CD4-positive, alpha-beta T cell (primary cell): ENCODE measurements around the gene DOCK2. TPM values are rescaled to one million over a fixed set of nuclear protein-coding genes. Genes with fewer than 3 reads are reported as not detected.

Experiments used
- ATAC-seq: fragments of 200-7000 bp; cut with Tn5 transposase; one replicate; pipeline ENCODE4 v1.10.0; 2022; ENCODE audit warnings: mild to moderate bottlenecking; ENCODE audit not compliant: poor library complexity
- CTCF ChIA-PET: fragments of 350-600 bp; sonication (Branson Sonifier 250); formaldehyde crosslinking; loops from one replicate; lab custom pipeline; 2021; ENCODE audit warnings: antibody characterized with exemption, inconsistent platforms; lab: Charles Lee
- POLR2A ChIA-PET: fragments of 350-600 bp; sonication (Branson Sonifier 250); formaldehyde crosslinking; loops from one replicate; lab custom pipeline; 2021; ENCODE audit warnings: antibody characterized with exemption, inconsistent platforms; lab: Charles Lee
- DNase-seq, 14 experiments: peaks; one replicate each; pipeline ENCODE4 v3.0.0-alpha.2; 2013 to 2020; ENCODE audit warnings: mixed read lengths in 2 of 14
- H3K27ac ChIP-seq, 2 donors: one replicate each; pipeline versions ENCODE4 v1.5.1 to v1.7.0; 2013; ENCODE audit warnings: low read length in 2 of 2, low read depth in 1 of 2, mild to moderate bottlenecking in 1 of 2
- H3K27me3 ChIP-seq, 2 experiments: 1 replicate in 1 of 2; 2 replicates in 1 of 2; pipeline versions ENCODE4 v1.6.1 to v1.7.0; 2013; ENCODE audit warnings: low read length in 2 of 2, control low read depth in 1 of 2, mild to moderate bottlenecking in 1 of 2, moderate library complexity in 1 of 2; ENCODE audit not compliant: insufficient read depth in 2 of 2, control insufficient read depth in 1 of 2
- H3K36me3 ChIP-seq: one replicate; pipeline ENCODE4 v1.6.1; 2013; ENCODE audit warnings: low read length, control low read depth; ENCODE audit not compliant: insufficient read depth
- H3K4me1 ChIP-seq: one replicate; pipeline ENCODE4 v1.6.1; 2013; ENCODE audit warnings: low read length, control low read depth; ENCODE audit not compliant: insufficient read depth
- H3K4me3 ChIP-seq: one replicate; pipeline ENCODE4 v1.5.1; 2013; ENCODE audit warnings: mild to moderate bottlenecking, low read length, moderate library complexity
- H3K9me3 ChIP-seq, 2 experiments: 1 replicate in 1 of 2; 2 replicates in 1 of 2; pipeline versions ENCODE4 v1.6.1 to v1.7.0; 2013; ENCODE audit warnings: low read length in 2 of 2, mild to moderate bottlenecking in 2 of 2, control low read depth in 1 of 2, moderate library complexity in 1 of 2; ENCODE audit not compliant: control insufficient read depth in 1 of 2, insufficient read depth in 1 of 2
- H3K27ac Mint-ChIP-seq: one replicate; pipeline ENCODE4 v1.8.0; 2020; ENCODE audit warnings: mixed read lengths
- H3K27me3 Mint-ChIP-seq: one replicate; pipeline ENCODE4 v1.8.0; 2021; ENCODE audit warnings: mixed read lengths
- H3K36me3 Mint-ChIP-seq: one replicate; pipeline ENCODE4 v1.8.0; 2021; ENCODE audit warnings: low read depth, mixed read lengths
- H3K4me1 Mint-ChIP-seq: one replicate; pipeline ENCODE4 v1.8.0; 2021; ENCODE audit warnings: low read depth, mixed read lengths
- H3K4me3 Mint-ChIP-seq: one replicate; pipeline ENCODE4 v1.8.0; 2020; ENCODE audit warnings: mild to moderate bottlenecking, mixed read lengths
- H3K9me3 Mint-ChIP-seq: one replicate; pipeline ENCODE4 v1.8.0; 2020; ENCODE audit warnings: mixed read lengths
- CTCF ChIP-seq: fragments of 200-600 bp; IDR thresholded peaks from one replicate; pipeline ENCODE4 v1.8.0; 2022; ENCODE audit warnings: antibody characterized with exemption, mild to moderate bottlenecking
- intact Hi-C, 2 experiments: fragments of 100-400 bp; cut with DNase I in 1 of 2; cut with micrococcal nuclease in 1 of 2; formaldehyde crosslinking; loops; one replicate each; pipeline versions ENCODE4 v1.15.1 to v1.9.0; 2023 to 2025; cut with DNase I, micrococcal nuclease
- total RNA-seq, 174 experiments: library from RNA in 2 of 174; stranded (reverse) in 2 of 174; gene quantifications; one replicate each; pipeline ENCODE4 v1.2.3 and lab custom pipeline; 2021 to 2026

DOCK2 gene
- total RNA-seq, 2 experiments from 2014 or later: 220 to 229 TPM

GRCh38 chr5:169964246-169964645 is 327.2 kb downstream of the DOCK2 start:
- Mint-ChIP-seq H3K36me3 (peaks cover 22% of the 10 kb centered on the region), H3K9me3 (no peaks in the 10 kb centered on the region), H3K4me1 (peaks cover under 1% of the 10 kb centered on the region), H3K27me3 (no peaks in the 10 kb centered on the region), H3K27ac (no peak overlapping the region), H3K4me3 (no peak overlapping the region)
- Histone ChIP-seq H3K27me3 (no peaks in the 10 kb centered on the region), H3K27ac (no peak overlapping the region), H3K36me3 (peaks cover 16% of the 10 kb centered on the region), H3K9me3 (no peaks in the 10 kb centered on the region), H3K4me3 (no peak overlapping the region), H3K4me1 (no peaks in the 10 kb centered on the region)
- ChIA-PET POLR2A (no interaction called here), CTCF (no interaction called here)
- TF ChIP-seq CTCF: no peak
- intact Hi-C loops: no loop called here
- DNase-seq: no peak
- ATAC-seq: no peak

GRCh38 chr5:169970339-169970738 is 333.3 kb downstream of the DOCK2 start:
- Mint-ChIP-seq H3K36me3 (peaks cover 49% of the 10 kb centered on the region), H3K4me3 (no peak overlapping the region), H3K4me1 (peaks cover 4% of the 10 kb centered on the region), H3K27ac (peak overlapping the region; percentile 5), H3K27me3 (no peaks in the 10 kb centered on the region), H3K9me3 (no peaks in the 10 kb centered on the region)
- TF ChIP-seq CTCF: no peak
- no peak for ATAC-seq
- ChIA-PET POLR2A (no interaction called here), CTCF (no interaction called here)
- intact Hi-C loops: no loop called here
- no peaks in the 10 kb centered on the region for H3K27me3 ChIP-seq
- H3K36me3 ChIP-seq: peaks cover 19% of the 10 kb centered on the region
- no peaks in the 10 kb centered on the region for H3K4me1 ChIP-seq
- no peaks in the 10 kb centered on the region for H3K9me3 ChIP-seq
- no peak overlapping the region for H3K27ac ChIP-seq
- no peak overlapping the region for H3K4me3 ChIP-seq
- DNase-seq: no peak

GRCh38 chr5:169970911-169971765 is 334.1 kb downstream of the DOCK2 start:
- TF ChIP-seq CTCF: no peak
- peaks cover 4% of the 10 kb centered on the region for H3K4me1 Mint-ChIP-seq
- ChIA-PET CTCF (no interaction called here), POLR2A (interaction anchor here (0.7 kb wide), 1 partner anchor 55 kb away, joined by 3 read pairs; no protein-coding TSS in a partner anchor)
- Histone ChIP-seq H3K4me3 (no peak overlapping the region), H3K9me3 (no peaks in the 10 kb centered on the region), H3K27ac (no peak overlapping the region), H3K36me3 (peaks cover 19% of the 10 kb centered on the region), H3K27me3 (no peaks in the 10 kb centered on the region), H3K4me1 (no peaks in the 10 kb centered on the region)
- peaks cover 50% of the 10 kb centered on the region for H3K36me3 Mint-ChIP-seq
- no peaks in the 10 kb centered on the region for H3K9me3 Mint-ChIP-seq
- no peak overlapping the region for H3K27ac Mint-ChIP-seq
- no peak overlapping the region for H3K4me3 Mint-ChIP-seq
- intact Hi-C loops: no loop called here
- ATAC-seq (no peak), DNase-seq (no peak)
- H3K27me3 Mint-ChIP-seq: no peaks in the 10 kb centered on the region
